ENCODE data around the gene JPH4.

DNA sequence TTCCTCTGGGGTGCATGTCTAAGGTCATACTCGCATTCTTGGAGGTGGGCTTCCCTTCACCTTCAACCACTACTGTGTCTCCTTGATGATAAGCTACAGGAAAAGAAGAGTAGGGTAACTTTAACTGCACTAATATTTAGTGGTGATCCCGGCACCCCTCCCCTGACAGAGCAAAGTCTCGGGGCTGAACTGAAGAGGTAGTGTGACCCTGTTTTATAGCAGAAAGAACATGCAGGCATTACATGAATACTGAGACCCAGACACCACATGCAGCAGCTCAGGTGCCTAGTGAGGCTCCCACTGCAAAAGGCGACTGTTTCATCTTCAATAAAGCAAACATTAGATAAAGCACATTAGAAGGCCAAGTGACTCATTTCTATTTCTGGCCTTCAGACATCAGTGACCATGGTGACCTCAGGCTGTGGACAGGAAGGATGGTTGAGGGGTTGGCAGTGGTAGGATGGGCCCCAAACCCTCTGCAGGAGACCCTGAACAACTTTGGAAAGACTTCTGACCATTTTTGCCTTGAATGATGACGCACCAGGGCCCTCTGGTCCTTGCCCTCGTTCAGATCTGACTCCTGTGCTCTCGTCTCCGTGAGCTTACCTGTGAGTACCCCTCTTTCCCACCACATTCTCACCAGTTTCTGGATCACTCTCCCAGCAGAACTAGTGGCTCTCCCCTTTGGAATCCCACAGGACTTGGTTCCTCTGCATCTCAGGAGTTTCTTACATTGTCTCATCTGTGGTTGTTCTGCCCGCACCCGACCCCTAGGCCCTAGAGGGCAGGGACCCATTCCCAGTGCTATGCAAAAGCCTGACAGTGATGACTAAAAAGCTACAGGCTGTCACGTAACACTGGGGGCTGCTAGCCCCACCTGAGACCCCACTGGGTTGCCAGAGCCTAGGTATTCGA lies 23.8 kb upstream of the JPH4 start:
- no peak for TF ChIP-seq POLR2AphosphoS5 (IDR thresholded peaks at IDR 0.05; ENCODE audit: insufficient read depth, low read depth, low read length)
- TF ChIP-seq, protein P1, sequence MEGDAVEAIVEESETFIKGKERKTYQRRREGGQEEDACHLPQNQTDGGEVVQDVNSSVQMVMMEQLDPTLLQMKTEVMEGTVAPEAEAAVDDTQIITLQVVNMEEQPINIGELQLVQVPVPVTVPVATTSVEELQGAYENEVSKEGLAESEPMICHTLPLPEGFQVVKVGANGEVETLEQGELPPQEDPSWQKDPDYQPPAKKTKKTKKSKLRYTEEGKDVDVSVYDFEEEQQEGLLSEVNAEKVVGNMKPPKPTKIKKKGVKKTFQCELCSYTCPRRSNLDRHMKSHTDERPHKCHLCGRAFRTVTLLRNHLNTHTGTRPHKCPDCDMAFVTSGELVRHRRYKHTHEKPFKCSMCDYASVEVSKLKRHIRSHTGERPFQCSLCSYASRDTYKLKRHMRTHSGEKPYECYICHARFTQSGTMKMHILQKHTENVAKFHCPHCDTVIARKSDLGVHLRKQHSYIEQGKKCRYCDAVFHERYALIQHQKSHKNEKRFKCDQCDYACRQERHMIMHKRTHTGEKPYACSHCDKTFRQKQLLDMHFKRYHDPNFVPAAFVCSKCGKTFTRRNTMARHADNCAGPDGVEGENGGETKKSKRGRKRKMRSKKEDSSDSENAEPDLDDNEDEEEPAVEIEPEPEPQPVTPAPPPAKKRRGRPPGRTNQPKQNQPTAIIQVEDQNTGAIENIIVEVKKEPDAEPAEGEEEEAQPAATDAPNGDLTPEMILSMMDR (IDR thresholded peaks at IDR 0.05; ENCODE audit: extremely low read depth in 1 of 2, insufficient read depth in 1 of 2, low read depth in 1 of 2, low read length in 2 of 2) = no peak
- TF ChIP-seq FOS (IDR thresholded peaks at IDR 0.05; ENCODE audit: borderline replicate concordance, insufficient read depth, low read length) = no peak
- no peak for TF ChIP-seq EZH2 (IDR thresholded peaks at IDR 0.05; ENCODE audit: borderline replicate concordance, low read depth, low read length, severe bottlenecking)
- no peak for TF ChIP-seq POLR2A (IDR thresholded peaks at IDR 0.05; ENCODE audit: low read depth, low read length)
